ENCODE results near the gene LAYN.

Gene LAYN

DNA sequence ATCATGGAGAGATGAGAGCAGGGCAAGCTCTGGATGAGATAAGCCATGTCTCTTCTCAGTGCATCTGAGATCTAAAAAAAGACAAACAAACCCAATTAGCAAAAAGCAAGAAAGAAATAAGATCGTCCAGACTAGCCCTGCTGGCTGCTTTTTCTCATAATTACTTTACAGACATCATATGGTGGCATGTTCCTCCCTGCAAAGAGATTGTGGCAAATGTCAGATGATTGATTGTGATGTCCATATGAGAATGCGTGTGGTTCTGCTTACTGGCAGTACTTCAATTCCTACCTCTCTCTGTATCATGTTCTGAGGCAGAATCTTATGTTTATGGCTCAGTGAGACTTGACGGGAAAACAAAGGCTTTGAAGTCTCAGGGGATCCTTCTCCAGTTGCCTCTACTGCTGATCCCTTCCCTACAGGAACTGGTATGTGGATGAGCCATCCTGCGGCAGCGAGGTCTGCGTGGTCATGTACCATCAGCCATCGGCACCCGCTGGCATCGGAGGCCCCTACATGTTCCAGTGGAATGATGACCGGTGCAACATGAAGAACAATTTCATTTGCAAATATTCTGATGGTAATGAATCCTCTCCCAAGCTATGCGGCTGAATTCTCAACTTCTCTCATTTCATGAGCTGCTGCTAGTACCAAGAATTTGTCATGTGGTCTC lies 8.8 kb downstream of the LAYN start:
- no peak overlapping the region for H3K4me3 ChIP-seq (ENCODE audit: low read depth in 1 of 2, low read length in 2 of 2)
- H3K9me3 ChIP-seq (ENCODE audit: low read length) = no peaks in the 10 kb centered on the region
- H3K36me3 ChIP-seq (ENCODE audit: insufficient read depth, low read length) = peaks cover 30% of the 10 kb centered on the region
- H3K9ac ChIP-seq (ENCODE audit: low read length) = no peak overlapping the region
- no peak overlapping the region for H3K27ac ChIP-seq (ENCODE audit: low read depth, low read length)
- no peaks in the 10 kb centered on the region for H3K4me1 ChIP-seq (ENCODE audit: insufficient read depth, low read length)
- H3K27me3 ChIP-seq (ENCODE audit: control insufficient read depth in 1 of 2, insufficient read depth in 2 of 2, low read length in 2 of 2) = no peaks in the 10 kb centered on the region

DNA sequence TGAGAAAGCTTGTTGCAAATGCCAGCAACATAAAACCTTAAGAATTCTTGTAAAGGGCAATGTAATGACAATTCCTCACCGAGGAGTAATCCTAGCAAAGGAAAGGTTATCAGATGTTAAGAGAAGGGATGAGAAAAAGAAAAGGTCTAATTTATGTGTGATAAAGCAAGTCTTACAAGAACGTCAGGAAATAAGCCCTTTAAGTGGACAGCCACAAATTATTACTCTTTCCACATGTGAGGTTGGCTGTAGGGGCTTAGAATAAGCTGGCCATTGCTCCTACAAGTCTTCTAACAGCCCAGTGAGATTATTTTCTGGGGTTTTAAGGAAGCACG lies 9.3 kb downstream of the LAYN start:
- H3K27me3 ChIP-seq (ENCODE audit: control insufficient read depth in 1 of 2, insufficient read depth in 2 of 2, low read length in 2 of 2) = no peaks in the 10 kb centered on the region
- H3K9me3 ChIP-seq (ENCODE audit: low read length) = no peaks in the 10 kb centered on the region
- H3K4me3 ChIP-seq (ENCODE audit: low read depth in 1 of 2, low read length in 2 of 2) = no peak overlapping the region
- peaks cover 32% of the 10 kb centered on the region for H3K36me3 ChIP-seq (ENCODE audit: insufficient read depth, low read length)
- H3K27ac ChIP-seq (ENCODE audit: low read depth, low read length) = no peak overlapping the region
- no peak overlapping the region for H3K9ac ChIP-seq (ENCODE audit: low read length)
- H3K4me1 ChIP-seq (ENCODE audit: insufficient read depth, low read length) = no peaks in the 10 kb centered on the region

DNA sequence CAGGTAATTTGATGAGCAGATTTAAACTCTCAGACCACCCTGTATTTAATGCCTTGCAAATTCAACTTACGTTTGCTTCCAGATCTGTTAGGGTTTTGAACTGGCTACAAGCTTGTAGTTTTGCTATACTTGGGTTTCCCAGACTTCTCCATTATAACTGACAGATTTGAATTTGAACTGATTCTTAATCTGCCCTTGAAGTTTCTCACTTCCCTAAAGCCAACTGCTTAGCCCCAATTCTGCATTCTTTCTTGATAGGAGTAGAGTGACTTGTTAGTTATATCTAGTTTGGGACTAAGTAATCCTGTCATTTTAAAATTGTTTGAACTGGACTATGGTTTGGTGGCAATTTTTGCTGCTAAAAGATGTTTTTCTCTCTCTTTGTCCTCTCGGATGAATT lies 9.7 kb downstream of the LAYN start:
- Histone ChIP-seq H3K27ac (ENCODE audit: low read depth, low read length) (no peak overlapping the region), H3K9ac (ENCODE audit: low read length) (no peak overlapping the region), H3K27me3 (ENCODE audit: control insufficient read depth in 1 of 2, insufficient read depth in 2 of 2, low read length in 2 of 2) (no peaks in the 10 kb centered on the region), H3K9me3 (ENCODE audit: low read length) (no peaks in the 10 kb centered on the region), H3K36me3 (ENCODE audit: insufficient read depth, low read length) (peaks cover 32% of the 10 kb centered on the region), H3K4me1 (ENCODE audit: insufficient read depth, low read length) (no peaks in the 10 kb centered on the region), H3K4me3 (ENCODE audit: low read depth in 1 of 2, low read length in 2 of 2) (no peak overlapping the region)

DNA sequence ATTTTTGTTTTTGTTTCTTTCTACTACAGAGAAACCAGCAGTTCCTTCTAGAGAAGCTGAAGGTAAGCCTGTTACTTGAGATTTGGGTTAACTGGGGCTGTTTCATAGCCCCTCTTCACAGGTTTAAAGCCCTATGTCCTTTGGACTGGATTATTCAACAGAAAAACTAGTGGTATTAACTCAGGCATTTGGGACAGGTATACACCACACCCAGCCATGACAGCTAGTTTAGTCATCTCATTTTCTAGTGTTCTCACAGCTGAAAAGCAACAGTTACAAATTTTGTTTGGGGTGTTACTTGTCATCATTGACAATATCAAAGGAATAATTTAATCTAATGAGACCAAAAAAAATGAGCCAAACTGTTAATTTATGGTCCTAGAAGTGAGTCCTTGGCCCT lies 14.0 kb downstream of the LAYN start:
- Histone ChIP-seq H3K4me3 (ENCODE audit: low read depth in 1 of 2, low read length in 2 of 2) (no peak overlapping the region), H3K9me3 (ENCODE audit: low read length) (no peaks in the 10 kb centered on the region), H3K4me1 (ENCODE audit: insufficient read depth, low read length) (peaks cover 8% of the 10 kb centered on the region), H3K27ac (ENCODE audit: low read depth, low read length) (no peak overlapping the region), H3K36me3 (ENCODE audit: insufficient read depth, low read length) (peaks cover 10% of the 10 kb centered on the region), H3K27me3 (ENCODE audit: control insufficient read depth in 1 of 2, insufficient read depth in 2 of 2, low read length in 2 of 2) (no peaks in the 10 kb centered on the region), H3K9ac (ENCODE audit: low read length) (no peak overlapping the region)

DNA sequence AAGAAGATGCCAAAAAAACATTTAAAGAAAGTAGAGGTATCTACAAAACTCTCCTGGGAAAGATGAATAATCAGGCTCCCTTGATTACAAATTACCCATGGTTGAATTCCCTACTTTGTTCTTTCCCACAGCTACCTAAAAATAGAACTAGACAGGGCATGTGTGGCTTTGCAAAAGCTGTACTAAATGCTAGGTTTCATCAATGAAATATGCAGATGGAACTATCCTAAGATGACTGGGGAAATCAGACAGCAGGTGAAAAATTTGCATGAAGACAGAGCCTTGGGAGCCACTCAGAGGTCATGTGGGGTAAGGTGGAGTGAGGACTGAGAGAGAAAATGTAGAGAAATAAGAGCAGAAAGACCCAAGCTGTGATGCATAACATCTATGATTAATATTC lies 14.7 kb downstream of the LAYN start:
- peaks cover 8% of the 10 kb centered on the region for H3K4me1 ChIP-seq (ENCODE audit: insufficient read depth, low read length)
- no peak overlapping the region for H3K4me3 ChIP-seq (ENCODE audit: low read depth in 1 of 2, low read length in 2 of 2)
- no peak overlapping the region for H3K9ac ChIP-seq (ENCODE audit: low read length)
- no peak overlapping the region for H3K27ac ChIP-seq (ENCODE audit: low read depth, low read length)
- peaks cover 15% of the 10 kb centered on the region for H3K36me3 ChIP-seq (ENCODE audit: insufficient read depth, low read length)
- no peaks in the 10 kb centered on the region for H3K27me3 ChIP-seq (ENCODE audit: control insufficient read depth in 1 of 2, insufficient read depth in 2 of 2, low read length in 2 of 2)
- no peaks in the 10 kb centered on the region for H3K9me3 ChIP-seq (ENCODE audit: low read length)

DNA sequence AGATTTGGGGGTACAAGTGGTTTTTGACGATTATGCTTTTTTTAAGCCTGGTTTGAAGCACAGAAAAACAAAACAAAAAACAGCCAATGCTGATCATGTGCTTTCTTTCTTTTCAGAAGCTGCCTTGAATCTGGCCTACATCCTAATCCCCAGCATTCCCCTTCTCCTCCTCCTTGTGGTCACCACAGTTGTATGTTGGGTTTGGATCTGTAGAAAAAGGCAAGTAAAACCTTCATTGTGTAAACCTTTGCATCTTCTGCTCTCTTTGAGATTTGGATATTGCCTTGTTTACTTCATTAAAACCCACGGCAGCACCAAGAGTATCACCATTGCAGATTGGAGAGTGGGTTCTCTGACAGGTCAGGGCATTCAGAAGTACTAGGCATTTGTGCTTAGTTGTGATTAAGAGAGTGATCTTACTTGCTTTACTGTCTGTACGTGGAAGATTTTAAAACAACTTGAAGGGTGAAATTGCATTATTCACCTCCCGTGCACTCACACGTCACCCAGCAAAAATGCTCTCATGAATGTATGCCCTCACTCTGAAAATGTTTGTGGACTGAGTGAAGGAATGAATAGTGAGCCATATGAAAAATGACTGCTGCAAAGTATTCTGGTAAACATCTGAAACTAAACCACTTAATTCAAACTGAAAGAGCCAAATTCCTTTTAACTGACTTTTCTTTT lies 17.0 kb downstream of the LAYN start:
- Histone ChIP-seq H3K9me3 (ENCODE audit: low read length) (no peaks in the 10 kb centered on the region), H3K27ac (ENCODE audit: low read depth, low read length) (peak overlapping the region; percentile 10), H3K9ac (ENCODE audit: low read length) (no peak overlapping the region), H3K27me3 (ENCODE audit: control insufficient read depth in 1 of 2, insufficient read depth in 2 of 2, low read length in 2 of 2) (no peaks in the 10 kb centered on the region), H3K4me3 (ENCODE audit: low read depth in 1 of 2, low read length in 2 of 2) (no peak overlapping the region), H3K36me3 (ENCODE audit: insufficient read depth, low read length) (peaks cover 18% of the 10 kb centered on the region), H3K4me1 (ENCODE audit: insufficient read depth, low read length) (peaks cover 8% of the 10 kb centered on the region)

DNA sequence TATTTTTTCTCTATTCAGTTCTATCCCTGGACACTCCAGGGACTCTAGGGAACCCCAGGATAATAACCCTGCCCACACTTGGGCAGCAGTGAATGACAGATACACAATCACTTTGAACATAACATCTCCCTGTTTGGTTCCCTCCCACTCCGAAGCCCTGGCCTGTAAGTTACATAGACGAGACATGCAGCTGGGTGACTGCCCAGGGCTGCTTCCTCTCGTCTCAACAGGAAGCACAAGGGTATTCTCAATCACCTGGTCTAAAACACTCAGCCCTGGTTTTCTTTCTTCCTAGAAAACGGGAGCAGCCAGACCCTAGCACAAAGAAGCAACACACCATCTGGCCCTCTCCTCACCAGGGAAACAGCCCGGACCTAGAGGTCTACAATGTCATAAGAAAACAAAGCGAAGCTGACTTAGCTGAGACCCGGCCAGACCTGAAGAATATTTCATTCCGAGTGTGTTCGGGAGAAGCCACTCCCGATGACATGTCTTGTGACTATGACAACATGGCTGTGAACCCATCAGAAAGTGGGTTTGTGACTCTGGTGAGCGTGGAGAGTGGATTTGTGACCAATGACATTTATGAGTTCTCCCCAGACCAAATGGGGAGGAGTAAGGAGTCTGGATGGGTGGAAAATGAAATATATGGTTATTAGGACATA lies 19.4 kb downstream of the LAYN start:
- no peak overlapping the region for H3K9ac ChIP-seq (ENCODE audit: low read length)
- peaks cover 8% of the 10 kb centered on the region for H3K4me1 ChIP-seq (ENCODE audit: insufficient read depth, low read length)
- no peaks in the 10 kb centered on the region for H3K27me3 ChIP-seq (ENCODE audit: control insufficient read depth in 1 of 2, insufficient read depth in 2 of 2, low read length in 2 of 2)
- no peak overlapping the region for H3K4me3 ChIP-seq (ENCODE audit: low read depth in 1 of 2, low read length in 2 of 2)
- no peak overlapping the region for H3K27ac ChIP-seq (ENCODE audit: low read depth, low read length)
- H3K9me3 ChIP-seq (ENCODE audit: low read length) = no peaks in the 10 kb centered on the region
- H3K36me3 ChIP-seq (ENCODE audit: insufficient read depth, low read length) = peaks cover 14% of the 10 kb centered on the region

DNA sequence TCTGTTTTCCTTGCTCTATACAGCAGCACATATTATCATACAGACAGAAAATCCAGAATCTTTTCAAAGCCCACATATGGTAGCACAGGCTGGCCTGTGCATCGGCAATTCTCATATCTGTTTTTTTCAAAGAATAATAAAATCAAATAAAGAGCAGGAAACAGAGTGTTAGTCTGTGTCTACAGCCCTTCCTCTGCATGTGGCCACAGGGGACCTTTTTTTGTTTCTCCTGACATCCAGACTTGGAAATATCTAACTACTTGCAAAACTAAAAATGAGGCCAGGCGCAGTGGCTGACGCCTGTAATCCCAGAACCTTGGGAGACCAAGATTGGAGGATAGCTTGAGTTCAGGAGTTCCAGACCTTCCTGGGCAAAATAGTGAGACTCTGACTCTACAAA lies 20.3 kb downstream of the LAYN start:
- Histone ChIP-seq H3K4me1 (ENCODE audit: insufficient read depth, low read length) (peaks cover 8% of the 10 kb centered on the region), H3K4me3 (ENCODE audit: low read depth in 1 of 2, low read length in 2 of 2) (no peak overlapping the region), H3K36me3 (ENCODE audit: insufficient read depth, low read length) (peaks cover 14% of the 10 kb centered on the region), H3K9me3 (ENCODE audit: low read length) (no peaks in the 10 kb centered on the region), H3K27ac (ENCODE audit: low read depth, low read length) (no peak overlapping the region), H3K27me3 (ENCODE audit: control insufficient read depth in 1 of 2, insufficient read depth in 2 of 2, low read length in 2 of 2) (no peaks in the 10 kb centered on the region), H3K9ac (ENCODE audit: low read length) (no peak overlapping the region)

DNA sequence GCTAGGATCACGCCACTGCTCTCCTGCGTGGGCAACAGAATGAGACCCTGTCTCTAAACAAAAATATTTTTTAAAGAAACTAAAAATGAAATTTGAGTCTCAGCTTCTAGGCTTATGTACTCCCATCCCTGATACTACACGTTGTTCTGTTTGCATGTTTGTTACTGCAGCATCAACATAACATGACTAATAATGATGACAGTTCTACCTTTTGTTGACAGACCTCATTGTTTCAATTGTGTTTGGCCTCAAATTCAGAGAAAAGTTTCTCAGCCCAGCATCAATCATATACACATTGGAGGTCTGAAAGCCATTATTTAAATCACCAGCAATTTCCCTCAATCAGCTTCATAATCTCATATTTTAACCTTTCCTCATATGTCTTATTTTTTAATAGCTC lies 20.8 kb downstream of the LAYN start:
- peaks cover 14% of the 10 kb centered on the region for H3K36me3 ChIP-seq (ENCODE audit: insufficient read depth, low read length)
- H3K9me3 ChIP-seq (ENCODE audit: low read length) = no peaks in the 10 kb centered on the region
- H3K4me3 ChIP-seq (ENCODE audit: low read depth in 1 of 2, low read length in 2 of 2) = no peak overlapping the region
- H3K9ac ChIP-seq (ENCODE audit: low read length) = no peak overlapping the region
- no peaks in the 10 kb centered on the region for H3K27me3 ChIP-seq (ENCODE audit: control insufficient read depth in 1 of 2, insufficient read depth in 2 of 2, low read length in 2 of 2)
- no peak overlapping the region for H3K27ac ChIP-seq (ENCODE audit: low read depth, low read length)
- peaks cover 8% of the 10 kb centered on the region for H3K4me1 ChIP-seq (ENCODE audit: insufficient read depth, low read length)

DNA sequence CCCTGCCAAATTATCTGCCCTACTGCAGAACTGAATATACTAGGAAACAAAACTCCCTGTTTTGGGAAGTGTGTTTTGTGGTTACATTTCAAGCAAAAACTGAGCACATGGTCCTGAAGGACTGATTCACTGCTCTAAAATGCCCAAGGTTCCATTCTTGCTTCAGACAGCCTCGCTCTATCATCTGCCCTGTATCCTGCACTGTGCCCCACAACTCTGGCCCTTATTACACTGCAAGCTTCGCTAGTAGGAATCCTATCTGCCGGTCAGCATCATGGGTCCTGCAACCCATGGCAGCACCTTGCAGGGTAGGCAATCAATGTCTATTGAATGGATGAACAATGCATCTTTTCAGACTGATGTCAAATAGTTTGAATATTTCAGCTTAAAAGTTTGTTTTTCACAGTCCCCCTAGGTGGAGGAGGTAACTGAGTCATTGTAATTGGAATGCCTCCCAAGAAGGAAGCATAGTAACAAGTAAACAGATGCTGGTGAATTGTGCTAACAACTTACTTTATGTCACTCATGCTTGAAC lies 21.3 kb downstream of the LAYN start:
- Histone ChIP-seq H3K4me3 (ENCODE audit: low read depth in 1 of 2, low read length in 2 of 2) (no peak overlapping the region), H3K27ac (ENCODE audit: low read depth, low read length) (no peak overlapping the region), H3K27me3 (ENCODE audit: control insufficient read depth in 1 of 2, insufficient read depth in 2 of 2, low read length in 2 of 2) (no peaks in the 10 kb centered on the region), H3K36me3 (ENCODE audit: insufficient read depth, low read length) (peaks cover 9% of the 10 kb centered on the region), H3K9ac (ENCODE audit: low read length) (no peak overlapping the region), H3K9me3 (ENCODE audit: low read length) (no peaks in the 10 kb centered on the region), H3K4me1 (ENCODE audit: insufficient read depth, low read length) (peaks cover 8% of the 10 kb centered on the region)

DNA sequence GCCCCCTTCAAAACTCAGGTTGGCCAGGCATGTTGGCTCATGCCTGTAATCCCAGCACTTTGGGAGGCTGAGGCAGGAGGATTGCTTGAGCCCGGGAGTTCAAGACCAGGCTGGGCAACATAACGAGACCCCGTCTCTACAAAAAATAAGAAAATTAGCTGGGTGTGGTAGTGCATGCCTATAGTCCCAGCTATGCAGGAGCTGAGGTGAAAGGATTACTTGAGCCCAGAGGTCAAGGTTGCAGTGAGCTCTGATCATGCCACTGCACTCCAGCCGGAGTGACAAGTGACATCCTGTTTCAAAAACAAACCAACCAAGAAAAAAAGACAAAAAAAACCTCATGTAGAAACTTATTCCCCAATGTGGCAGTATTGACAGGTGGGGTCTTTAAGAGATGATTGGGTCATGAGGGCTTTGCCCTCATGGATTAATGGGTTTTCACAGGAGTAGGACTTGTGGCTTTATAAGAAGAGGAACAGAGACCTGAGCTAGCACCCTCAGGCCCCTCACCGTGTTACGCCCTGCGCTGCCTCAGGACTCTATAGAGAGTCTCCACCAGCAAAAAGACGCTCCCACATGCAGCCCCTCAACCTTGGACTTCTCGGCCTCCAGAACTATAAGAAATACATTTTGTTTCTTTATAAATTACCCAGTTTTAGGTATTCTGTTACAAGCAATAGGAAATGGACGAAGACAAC lies 22.3 kb downstream of the LAYN start:
- Histone ChIP-seq H3K9ac (ENCODE audit: low read length) (no peak overlapping the region), H3K27me3 (ENCODE audit: control insufficient read depth in 1 of 2, insufficient read depth in 2 of 2, low read length in 2 of 2) (no peaks in the 10 kb centered on the region), H3K36me3 (ENCODE audit: insufficient read depth, low read length) (peaks cover 8% of the 10 kb centered on the region), H3K4me3 (ENCODE audit: low read depth in 1 of 2, low read length in 2 of 2) (no peak overlapping the region), H3K9me3 (ENCODE audit: low read length) (no peaks in the 10 kb centered on the region), H3K4me1 (ENCODE audit: insufficient read depth, low read length) (no peaks in the 10 kb centered on the region), H3K27ac (ENCODE audit: low read depth, low read length) (no peak overlapping the region)
